GM04504 (cell line): ENCODE measurements around the gene BUD13.
A peak's percentile ranks its signal among the peaks of the same experiment; 100 is the strongest.
"Not testable (repeated sequence)": the region's sequence is repeated elsewhere in the genome, so short reads cannot be mapped to it uniquely, and the experiment has no call there.

ENCODE experiments used
- DNase-seq: peaks from one replicate; pipeline ENCODE4 v3.0.0-alpha.2; 2012; ENCODE audit warnings: low read depth

The BUD13 gene, protein sequence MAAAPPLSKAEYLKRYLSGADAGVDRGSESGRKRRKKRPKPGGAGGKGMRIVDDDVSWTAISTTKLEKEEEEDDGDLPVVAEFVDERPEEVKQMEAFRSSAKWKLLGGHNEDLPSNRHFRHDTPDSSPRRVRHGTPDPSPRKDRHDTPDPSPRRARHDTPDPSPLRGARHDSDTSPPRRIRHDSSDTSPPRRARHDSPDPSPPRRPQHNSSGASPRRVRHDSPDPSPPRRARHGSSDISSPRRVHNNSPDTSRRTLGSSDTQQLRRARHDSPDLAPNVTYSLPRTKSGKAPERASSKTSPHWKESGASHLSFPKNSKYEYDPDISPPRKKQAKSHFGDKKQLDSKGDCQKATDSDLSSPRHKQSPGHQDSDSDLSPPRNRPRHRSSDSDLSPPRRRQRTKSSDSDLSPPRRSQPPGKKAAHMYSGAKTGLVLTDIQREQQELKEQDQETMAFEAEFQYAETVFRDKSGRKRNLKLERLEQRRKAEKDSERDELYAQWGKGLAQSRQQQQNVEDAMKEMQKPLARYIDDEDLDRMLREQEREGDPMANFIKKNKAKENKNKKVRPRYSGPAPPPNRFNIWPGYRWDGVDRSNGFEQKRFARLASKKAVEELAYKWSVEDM

DNA sequence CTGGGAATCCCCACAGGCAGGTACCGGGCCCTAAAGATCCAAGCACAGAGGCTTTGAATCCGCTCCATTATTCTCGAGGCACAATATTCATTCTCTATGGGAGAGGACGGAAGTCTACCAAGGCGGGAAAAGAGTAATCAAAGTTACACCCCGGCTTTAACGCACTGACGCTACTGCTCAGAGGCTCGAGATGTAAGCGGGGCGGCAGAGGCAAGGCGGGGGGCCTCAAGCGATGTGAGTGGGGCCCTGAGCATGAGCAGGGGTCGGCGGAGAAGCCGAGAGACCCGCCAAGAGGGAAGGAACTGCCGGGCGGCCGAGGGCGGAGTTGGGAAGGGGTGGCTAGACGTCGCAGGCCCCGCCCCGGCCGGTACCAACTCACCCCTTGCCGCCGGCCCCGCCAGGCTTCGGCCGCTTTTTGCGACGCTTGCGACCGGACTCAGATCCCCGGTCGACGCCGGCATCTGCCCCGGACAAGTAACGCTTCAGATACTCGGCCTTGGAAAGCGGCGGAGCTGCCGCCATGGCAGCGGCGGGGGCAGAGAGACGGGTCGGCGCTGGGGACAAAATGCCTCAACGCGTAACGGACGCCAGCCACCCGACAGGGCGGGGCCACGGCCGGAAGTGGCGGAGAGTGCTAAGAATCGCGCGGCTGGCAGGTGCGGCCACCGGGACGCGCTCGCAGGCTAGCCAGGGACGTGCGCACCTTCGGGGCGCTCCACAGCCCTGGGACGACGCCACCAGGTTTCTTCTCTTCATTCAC, at the start of gene BUD13:
Gene BUD13, minus strand, starts transcription at position 545 of the 760 bp plus-strand sequence. Its CDS starts 23 bp downstream, at position 522.
- peak; percentile 56 for DNase-seq

DNA sequence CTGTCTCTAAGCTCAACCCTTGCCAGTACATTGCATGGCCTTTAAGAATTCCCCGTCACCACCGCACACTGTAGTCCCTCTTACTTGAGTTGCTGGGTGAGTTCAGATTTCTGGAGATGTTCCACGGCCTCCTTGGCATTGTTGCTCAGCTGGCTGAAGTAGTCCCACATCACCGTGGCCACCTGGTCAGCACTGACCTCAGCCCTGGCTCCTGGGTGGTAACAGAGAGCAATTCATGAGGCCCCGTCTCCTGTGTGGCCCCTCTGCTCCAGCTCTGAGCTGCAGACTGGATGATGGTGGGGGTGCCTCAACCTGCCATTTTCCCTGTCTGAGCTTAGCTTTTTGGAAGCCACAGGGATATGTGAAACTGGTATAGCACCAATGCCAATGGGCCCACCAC, 49.8 kb upstream of the BUD13 start:
- DNase-seq = no peak

DNA sequence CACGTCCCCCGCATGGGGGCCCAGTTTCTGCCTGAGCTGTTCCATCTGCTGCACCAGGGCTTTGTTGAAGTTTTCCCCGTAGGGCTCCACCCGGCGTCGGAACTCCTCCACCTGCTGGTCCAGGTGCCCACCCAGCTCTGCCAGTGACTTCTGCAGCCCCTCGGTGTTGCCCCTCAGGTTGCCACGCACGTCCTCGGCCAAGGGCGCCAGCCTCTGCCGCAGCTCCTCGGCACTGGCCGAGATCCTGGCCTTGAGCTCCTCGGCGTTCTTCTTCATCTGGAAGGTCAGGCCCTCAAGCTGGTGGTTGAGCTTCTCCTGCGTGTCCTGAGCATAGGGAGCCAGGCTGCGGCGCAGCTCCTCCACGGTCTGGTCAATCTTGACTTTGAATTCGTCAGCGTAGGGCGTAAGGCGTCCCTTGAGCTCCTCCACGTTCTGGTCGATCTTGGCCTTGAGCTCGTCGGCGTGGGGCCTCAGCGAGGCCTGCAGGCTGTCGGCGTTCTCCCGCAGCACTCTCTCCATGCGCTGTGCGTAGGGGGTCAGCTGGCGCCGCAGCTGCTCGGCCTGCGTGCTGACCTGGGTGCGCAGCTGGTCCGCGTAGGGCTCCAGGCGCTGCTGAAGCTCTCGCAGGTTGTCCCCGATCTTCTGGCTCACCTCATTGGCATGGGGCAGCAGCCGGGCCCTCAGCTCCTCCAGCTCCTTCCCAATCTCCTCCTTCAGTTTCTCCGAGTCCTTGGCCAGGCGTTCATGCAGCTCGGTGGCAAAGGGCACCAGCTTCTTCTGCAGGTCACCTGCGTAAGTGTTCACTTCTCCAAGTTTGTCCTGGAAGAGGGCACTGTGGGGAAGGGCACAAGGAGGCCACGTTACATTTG, 48.5 kb upstream of the BUD13 start:
- DNase-seq = no peak

DNA sequence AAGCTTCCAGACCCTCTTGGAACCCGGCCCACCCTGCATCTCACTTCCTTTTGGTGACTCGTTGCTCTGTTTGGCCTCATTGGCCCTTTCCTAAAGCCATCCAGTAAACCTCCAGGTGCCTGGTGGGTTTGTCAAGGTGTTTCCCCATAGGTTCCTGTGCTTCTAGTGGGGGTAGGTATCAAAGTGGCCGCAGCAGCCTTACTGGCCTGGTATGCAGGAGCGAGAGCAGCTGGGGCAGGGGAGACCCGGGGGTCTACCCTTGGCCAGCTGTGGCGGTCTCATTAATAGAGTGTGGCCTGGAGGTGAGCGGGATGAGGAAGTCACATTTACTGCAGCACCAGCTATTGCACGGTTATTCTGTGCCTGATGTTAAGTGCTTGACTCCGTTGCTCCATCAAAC, 46.3 kb upstream of the BUD13 start:
- no peak for DNase-seq

DNA sequence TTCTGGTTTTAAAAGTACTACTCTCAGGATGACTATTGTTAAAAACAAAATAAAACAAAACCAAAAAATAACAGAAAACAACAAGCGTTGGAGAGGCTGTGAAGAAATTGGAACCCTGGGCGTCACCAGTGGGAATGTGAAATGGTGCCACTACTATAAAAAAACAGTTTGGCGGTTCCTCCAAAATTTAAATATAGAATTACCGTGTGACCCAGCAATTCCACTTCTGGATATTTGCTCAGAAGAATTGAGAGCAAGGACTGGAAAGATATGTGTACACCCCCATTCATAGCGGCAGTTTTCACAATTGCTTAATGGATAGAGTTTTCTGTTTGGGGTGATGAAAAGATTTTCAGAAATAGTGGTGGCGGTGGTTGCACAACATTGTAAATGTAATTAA, 41.7 kb upstream of the BUD13 start:
- no peak for DNase-seq

DNA sequence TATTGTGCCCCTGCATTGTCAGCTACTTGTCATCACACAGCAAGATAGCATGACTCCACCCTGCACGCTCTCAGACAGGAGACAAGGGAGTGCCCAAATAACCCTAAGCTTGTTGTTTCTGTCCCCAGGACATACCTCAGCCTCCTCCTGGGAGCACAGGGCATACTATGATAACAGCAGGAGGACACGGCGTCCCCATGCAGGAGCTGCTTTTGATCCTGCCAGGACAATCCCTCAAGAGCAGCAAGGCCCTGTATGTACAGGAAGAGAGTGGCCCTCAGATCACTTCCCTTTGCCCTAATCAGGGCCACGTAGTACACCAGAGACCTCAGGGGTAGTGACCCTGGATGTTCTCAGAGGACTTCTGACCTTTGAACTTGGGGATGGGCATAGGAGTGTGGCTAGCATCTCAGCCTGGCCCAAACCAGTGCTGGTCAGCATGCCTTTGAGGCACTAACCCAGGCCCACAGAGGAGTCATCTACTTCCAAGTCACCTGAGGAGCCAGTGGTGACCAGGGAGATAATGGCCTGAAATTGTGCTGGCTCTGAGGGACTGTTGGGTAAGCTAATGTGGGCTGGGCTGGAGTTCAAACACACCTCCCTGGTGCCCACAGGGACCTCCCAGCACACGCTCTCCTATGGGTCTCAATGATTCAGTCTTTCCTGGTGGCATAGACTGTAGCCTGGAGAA, 41.1 kb upstream of the BUD13 start:
- no peak for DNase-seq

DNA sequence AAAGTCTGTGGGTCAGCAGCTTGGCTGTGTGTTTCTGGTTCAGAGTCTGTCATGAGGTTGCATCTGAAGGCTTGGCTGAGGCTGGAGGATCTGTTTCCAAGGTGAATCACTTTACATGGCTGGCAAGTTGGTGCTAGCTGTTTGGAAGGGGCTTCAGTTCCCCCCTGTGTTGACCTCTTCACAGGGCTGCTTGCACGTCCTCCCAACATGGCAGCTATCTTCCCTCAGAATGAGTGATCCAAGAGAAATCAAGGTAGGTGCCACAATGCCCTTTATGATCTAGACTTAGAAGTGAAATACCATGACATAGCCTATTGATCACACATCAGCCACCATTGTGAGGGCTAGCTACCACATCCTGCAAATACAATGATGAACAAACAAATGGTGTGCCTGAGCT, 40.4 kb upstream of the BUD13 start:
- no peak for DNase-seq

DNA sequence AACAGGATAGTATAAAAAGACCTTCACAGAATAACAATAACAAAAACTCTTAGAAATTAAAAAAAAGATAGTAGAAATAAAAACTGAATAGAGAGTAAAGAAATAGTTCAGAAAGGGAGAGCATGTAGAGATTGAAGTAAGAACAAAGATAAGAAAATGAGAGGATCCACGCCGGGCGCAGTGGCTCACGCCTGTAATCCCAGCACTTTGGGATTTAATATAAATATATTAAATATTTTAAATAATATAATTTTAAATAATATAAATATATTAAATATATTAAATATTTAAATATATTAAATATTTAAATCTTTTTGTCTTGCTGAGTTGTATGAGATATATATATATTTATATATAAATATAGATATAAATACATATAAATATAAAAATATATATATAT, 39.3 kb upstream of the BUD13 start:
- no peak for DNase-seq

DNA sequence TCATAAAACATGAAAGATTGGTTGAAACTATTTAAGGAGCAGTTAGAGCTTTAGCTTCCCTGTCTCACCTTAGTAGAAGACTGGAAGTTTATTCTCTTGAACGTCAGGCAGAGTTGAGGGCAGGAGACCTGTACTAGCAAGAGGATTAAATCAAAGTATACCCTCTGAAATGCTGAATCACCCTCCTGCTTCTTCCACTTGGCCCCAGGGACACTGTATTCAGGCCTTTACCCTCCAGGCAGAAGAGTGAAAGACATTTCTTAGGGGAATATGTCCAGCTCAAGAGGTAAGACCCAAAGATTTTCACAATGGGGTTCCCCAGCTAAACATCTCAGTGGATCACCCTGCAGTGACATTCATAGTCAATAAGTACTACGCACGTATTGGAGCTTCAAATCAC, 38.4 kb upstream of the BUD13 start:
- no peak for DNase-seq

DNA sequence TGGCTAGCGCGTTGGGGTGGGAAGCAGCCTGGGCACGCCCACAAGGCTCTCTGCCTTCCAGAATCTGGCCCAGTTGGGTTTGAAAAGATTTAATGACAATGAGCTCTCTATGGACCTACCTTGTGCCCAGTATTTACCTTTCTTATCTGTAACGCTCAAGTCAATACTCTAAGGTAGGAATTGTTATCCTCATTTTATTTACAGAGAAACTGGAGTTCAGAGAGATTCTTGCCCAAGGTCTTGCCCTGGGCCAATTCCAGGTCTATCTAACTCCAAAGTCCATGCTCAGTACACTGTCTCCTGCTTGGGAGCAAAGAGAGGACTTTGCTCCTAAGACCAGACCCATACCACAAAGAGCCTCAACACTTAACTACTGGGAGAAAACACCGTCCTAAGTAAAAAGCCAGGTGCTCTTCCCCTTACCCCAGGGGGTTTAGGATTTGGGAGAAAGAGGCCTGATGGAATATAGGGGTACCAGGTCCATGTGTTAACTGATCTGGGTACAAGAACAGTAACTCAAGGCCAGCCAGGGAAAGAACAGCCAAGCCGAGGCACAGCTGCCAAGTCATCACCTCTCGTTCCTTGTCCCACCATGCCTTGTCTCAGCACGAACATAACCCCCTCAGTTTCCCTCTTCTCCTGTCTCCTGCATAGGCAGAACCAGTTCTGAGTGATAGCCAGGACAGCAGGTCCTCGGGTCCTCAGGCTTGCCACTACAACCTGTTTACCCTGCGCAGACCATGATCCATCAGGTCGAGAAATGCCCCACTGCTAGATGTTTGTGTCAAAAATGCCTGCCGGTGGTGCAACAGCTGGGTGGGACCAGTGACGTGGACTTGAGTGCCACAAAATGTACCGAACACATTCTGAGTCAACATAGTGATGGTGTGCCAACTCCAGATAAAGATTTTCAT, 35.7 kb upstream of the BUD13 start:
- DNase-seq = no peak

DNA sequence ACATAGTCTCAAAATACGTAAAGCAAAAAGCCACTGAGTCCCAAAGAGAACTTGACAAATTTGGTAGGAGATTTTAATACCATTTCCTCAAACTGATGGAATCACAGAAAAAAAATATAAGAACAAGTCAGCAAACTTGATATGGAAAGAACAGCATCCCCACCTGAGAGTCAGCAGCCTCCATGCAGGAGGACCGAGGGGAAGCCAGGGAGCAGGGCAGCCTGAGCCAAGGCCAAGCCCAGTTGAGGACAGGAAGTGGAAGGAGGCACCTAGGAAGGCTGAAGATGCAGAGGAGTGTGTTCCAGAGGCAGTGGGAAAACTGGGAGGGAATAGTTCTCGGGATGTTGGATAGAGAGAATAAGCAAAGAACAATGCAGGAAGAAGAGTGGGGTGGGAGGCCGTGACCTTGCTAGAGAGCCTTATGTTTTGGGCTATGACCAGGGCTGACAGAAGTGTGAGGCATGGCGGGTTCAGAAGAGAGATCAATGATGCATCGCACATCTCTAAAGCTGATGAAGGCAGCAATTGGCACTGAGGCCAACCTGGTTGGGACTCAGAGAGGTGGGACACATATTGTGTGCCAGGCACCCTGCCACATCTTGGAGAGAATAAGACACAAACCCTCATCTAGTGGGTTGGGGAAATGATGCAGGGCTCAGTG, 34.9 kb upstream of the BUD13 start:
- DNase-seq = no peak

DNA sequence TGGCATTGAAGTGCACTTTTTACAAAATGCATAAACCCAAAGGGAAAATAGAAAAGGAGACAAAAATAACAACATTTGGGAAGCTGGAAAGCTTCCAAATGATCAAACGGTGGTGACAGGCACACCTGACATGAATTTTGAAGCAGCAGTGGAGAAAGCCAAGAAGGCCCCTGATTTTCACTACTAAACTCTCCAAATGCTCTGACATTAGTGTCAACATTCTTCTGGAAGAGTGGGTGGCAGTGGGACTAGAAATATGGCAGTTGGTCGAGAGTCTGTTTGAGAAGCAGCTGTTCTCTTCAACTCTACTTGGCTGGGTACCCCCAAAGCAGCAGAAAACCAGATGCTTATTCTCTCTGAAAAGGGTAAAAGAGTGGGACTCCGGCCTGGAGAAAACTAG, 31.2 kb upstream of the BUD13 start:
- no peak for DNase-seq

DNA sequence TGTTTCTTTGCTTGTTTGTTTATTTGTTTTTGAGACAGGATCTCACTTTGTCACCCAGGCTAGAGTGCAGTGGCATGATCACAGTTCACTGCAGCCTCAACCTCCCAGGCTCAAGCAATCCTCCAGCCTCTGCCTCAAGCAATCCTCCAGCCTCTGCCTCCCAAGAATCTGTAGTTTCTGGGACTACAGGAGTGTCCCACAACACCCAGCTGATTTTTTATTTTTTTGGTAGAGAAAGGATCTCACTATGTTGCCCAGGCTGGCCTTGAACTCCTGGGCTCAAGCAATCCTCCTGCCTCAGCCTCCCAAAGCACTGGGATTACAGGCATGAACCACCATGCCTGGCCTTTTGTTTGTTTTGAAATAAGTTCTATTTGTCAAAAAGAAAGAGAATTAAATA, 28.9 kb upstream of the BUD13 start:
- not testable (repeated sequence) for DNase-seq

DNA sequence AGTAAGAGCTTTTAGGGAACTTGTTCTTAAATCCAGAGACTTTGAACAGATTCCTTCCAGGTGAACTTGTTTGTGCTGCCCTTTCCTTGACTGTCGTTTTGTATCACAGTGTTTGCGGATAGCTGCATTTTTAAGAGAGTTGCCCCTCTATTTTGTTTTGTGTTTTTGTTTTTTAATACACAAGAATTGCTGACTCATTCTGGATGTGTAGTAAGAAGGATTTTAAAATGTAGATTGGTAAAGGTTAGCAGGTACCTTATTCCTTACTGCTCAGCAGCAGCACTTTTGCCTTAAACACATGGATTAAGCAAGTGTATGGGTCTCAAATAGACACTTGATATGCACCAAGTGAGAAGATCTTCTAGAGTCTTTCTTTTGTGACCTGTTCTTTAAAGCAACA, 27.8 kb upstream of the BUD13 start:
- DNase-seq = no peak

DNA sequence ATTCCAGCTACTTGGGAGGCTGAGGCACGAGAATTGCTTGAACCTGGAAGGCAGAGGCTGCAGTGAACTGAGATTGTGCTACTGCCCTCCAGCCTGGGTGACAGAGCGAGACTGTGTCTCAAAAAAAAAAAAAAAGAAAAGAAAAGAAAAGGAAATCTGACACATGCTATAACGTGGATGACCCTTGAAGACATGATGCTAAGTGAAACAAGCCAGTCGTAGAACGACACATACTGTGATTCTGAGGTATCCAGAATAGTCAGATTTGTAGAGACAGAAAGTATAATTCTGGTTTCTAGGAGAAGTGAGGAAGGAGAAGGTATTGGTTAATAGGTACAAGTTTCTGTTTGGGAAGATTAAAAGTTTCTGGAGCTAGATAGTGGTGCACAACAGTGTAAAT, 25.6 kb upstream of the BUD13 start:
- DNase-seq = no peak

DNA sequence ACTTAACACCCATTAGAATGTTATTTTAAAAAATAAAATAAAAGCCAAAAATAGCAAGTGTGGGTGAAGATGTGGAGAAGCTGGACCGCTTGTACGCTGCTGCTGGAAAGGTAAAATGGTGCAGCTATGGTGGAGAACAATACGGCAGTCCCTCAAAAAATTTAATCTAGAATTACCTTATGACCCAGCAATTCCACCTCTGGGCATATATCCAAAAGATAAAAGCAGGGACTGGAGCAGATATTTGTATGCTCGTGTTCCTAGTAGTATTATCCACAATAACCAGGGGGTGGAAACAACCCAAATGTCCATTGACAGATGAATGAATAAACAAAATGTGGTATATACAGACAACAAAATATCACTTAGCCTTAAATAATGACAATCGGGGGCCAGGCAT, 25.0 kb upstream of the BUD13 start:
- DNase-seq = no peak

DNA sequence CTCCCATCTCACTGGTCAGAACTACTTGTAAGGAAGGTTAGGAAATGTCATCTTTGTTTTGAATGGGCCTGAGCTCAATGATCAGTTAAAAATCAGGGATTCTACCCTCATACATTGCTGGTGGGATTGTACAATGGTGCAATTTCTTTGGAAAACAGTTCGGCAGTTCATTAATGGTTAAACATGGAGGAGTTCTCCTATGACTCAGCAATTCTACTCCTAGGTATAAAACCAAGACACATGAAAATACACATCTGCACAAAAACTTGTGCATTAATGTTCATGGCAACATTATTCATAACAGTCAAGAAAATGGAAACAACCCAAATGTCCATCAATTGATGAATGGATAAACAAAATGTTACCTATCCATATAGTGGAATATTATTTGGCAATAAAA, 23.8 kb upstream of the BUD13 start:
- no peak for DNase-seq

DNA sequence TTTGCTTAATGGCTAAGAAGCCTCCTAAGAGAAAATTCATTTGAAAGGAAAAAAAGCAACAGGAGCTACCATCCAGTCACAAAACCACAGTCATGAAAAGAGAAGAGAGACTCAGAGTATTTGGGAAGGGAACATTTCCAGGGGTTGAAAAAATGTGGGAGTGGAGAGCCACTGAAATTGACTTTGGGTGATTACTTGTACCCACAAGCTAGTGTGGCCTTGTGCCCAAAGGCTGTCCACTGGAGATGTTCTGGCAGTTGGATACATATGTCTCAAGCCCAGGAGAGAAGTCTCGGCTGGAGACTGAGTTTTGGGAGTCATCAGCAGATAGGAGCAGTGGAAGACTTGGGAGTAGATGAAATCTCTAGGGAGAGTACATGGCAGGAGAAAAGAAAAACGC, 22.1 kb upstream of the BUD13 start:
- no peak for DNase-seq

DNA sequence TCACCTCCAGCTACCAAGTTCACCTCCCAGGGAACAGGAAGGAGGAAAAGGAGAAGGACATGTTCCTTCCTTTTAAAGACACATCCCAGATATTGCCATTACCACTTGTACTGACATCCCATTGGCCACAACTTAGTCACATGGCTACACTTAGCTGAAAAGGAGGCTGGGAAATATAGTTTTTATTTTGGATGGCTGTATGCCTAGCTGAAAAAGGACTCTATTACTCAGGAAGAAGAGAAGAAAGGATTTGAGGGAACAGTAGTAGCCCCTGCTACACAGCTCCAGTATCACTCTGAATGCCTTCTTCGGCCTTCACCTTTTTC, 20.9 kb upstream of the BUD13 start:
- DNase-seq = no peak
